Measurements from ENCODE around the gene CR1L.
"Not testable (repeated sequence)": the region's sequence is repeated elsewhere in the genome, so short reads cannot be mapped to it uniquely, and the experiment has no call there.

Gene CR1L

GRCh38 chr1:207646171-207646570 is 1.2 kb downstream of the CR1L start:
- no peak for DNase-seq (ENCODE audit: low read depth)

- DNase-seq (ENCODE audit: low read depth) = no peak
Observed at GRCh38 chr1:207646944-207647579, 2.1 kb downstream of the CR1L start.

- DNase-seq (ENCODE audit: low read depth) = no peak
Observed at GRCh38 chr1:207647671-207648333, 2.9 kb downstream of the CR1L start.

DNA sequence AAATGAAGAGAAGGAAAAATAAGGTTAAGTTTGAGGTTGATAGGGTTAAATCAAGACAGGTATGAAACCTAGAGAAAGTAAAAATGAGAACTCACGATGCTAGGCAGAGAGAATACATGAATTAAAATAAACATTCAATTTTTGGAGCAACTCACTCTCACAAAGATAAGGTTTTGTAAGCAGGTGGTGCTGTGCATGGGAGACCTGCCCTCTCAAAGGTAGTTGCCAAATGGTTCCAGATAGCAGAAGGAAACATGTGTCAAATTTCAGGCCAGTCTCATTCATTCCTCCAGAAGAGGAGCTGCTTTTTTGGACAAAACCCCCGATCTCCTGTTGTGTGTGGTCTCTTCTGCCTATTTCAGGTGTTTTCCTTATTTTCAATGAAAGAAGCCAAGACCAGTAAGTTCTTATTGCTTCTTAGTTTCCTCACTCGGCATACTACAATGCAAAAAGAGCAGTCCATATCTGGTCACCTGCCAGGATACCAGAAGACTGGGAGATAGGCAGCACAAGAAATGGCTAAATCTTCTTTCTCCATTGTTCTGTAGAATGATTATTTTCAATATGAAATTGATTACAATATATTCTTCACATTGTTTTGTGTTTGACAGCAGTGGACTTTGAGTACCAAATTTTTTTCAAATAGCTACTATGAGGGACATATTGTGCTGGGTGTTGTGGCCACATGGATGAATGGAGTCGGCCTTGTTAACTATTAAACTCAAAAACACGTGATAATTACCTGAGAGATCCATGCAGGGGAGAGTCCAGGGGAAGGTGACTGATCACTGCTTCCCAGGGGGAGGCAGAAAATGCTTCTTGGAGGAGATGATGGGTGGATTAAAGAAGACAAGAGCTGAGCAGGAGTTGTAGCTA is 3.6 kb downstream of the CR1L start:
- DNase-seq (ENCODE audit: low read depth) = no peak

GRCh38 chr1:207649210-207649753 is 4.3 kb downstream of the CR1L start:
- no peak for DNase-seq (ENCODE audit: low read depth)

DNA sequence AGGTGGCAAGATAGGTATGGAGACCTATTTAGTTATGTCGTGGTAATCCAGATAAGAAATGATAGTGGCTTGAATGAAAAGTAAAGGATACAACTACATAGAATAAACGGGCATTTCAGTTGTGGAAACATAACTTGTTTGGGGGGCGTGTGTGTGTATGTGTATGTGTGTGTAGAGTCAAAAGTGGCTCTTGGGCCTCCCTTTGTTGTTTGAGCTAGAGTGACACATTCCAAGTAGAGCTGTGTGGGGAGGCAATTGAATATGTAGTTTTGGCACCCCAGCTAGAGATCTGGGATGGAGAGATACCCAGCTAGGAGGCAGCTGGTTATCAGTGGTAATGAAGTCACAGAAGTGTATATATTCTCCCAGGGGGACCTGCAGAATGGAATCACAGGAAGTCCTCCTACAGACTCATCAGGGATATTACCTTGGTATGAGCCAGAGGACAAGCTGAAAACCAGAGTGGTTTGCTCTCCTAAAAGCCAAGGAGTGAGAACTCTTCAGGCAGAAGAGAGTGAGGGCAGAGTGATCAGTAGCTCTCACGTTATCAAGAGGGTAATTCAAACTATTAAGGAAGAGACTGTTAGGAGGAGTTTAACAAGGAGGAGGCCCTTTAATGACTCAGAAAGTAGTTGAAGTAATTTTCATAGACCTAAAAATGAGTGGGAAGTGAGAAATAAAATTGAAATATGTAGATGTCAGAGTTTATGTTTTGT is 5.1 kb downstream of the CR1L start:
- no peak for DNase-seq (ENCODE audit: low read depth)

GRCh38 chr1:207651583-207651982 is 6.7 kb downstream of the CR1L start:
- no peak for DNase-seq (ENCODE audit: low read depth)

DNA sequence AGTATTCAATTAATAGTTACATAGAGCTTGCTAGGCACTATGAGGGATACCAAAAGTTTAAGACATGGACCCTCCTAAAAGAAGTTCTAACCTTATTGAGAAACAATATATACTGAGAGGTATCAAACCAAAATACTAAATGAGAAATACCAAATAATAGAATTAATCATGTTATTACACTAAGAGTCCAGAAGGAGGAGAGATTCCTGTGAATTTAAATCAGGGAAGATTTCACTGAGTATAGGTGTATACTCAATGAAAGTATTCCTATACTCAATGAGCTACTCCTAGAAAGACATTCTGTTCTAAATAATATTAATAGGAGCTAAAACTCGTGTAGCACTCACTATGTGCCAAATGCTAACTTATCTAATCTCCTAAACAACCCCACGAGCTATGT is 9.4 kb downstream of the CR1L start:
- no peak for DNase-seq (ENCODE audit: low read depth)

DNA sequence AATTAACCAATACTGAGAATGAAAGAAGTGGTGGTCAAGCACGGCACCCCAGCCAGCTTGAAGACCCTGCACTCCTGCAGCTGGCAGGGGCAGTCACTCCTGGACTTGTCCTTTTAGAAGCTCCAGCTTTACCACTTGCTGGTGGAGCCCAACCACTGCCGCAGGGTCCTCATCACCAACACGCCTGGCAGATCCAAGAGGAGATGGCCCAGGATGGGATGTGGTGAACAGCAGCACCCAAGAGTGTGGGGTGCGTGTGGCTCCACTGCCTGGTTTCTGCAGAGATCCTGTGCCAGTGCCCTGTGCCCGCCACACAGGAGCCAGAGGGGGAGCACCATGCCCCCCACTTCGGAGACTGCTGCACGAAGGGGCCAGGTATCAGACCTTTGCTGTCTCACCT is 13.5 kb downstream of the CR1L start:
- no peak for DNase-seq (ENCODE audit: low read depth)

DNA sequence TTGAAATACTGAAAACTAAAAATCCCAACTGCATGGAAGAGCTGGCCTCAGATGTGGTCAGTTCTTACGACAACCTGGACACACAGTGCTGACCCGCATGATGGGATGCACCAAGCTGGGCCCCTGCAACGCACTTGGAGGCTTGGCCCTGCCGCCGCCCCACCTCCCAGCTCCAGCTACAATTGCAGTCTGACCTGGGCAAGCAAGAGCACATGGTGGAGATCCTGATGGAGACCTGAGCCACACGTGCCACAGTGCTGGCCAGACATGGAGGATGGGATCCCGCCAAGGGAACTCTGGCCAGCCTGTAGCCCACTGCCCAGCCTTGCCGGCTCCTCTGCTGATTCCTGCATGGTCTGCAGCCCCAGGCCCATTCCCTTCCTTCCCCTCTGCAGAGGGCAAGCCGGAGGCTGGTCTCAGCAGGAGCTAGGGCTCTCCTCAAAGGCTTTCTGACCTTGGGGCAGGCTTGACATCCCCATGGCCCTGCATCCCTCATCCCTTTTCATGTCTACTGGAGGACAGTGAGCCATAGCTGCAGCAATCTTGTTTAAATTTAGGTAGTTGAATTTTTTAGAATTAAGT is 14.1 kb downstream of the CR1L start:
- DNase-seq (ENCODE audit: low read depth) = no peak

GRCh38 chr1:207659545-207660153 is 14.7 kb downstream of the CR1L start:
- DNase-seq (ENCODE audit: low read depth) = no peak

DNA sequence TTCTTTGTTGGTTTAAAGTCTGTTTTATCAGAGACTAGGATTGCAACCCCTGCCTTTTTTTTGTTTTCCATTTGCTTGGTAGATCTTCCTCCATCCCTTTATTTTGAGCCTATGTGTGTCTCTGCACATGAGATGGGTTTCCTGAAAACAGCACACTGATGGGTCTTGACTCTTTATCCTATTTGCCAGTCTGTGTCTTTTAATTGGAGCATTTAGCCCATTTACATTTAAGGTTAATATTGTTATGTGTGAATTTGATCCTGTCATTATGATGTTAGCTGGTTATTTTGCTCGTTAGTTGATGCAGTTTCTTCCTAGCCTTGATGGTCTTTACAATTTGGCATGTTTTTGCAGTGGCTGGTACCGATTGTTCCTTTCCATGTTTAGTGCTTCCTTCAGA is 16.5 kb downstream of the CR1L start:
- not testable (repeated sequence) for DNase-seq (ENCODE audit: low read depth)

DNA sequence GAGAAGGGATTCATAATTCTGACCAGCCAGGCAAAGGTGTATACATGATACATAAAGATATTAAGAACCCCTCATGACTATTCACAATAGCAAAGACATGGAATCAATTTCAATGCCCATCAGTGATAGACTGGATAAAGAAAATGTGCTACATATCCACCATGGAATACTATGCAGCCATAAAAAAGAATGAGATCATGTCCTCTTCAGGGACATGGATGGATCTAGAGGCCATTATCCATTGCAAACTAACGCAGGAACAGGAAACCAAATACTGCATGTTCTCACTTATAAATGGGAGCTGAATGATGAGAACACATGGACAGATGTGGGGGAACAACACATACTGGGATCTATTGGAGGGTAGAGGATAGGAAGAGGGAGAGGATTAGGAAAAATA is 21.4 kb downstream of the CR1L start:
- DNase-seq (ENCODE audit: low read depth) = no peak

DNA sequence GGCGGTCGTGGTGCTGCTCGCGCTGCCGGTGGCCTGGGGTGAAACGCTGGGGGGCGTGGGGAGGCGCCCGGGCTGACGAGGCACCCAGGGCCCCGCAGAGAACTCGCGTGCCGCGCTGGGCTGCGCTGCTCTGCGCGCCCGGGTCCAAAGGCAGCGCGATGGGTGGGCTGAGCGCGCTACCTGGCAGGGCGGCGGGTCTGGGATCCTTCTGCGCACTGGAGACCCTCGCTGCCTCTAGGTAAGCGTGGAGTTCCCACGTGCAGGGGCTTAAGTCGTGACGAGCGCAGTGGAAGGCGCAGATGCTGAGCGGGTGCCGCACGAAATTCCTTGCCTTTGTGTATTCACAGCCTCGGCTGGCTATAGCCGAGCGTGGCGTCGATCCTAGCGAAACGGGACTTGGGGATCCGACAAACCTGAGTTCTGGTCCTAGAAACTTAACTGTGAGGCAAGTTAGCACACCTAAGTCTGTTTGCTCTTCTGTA is 24.6 kb downstream of the CR1L start:
- no peak for DNase-seq (ENCODE audit: low read depth)

DNA sequence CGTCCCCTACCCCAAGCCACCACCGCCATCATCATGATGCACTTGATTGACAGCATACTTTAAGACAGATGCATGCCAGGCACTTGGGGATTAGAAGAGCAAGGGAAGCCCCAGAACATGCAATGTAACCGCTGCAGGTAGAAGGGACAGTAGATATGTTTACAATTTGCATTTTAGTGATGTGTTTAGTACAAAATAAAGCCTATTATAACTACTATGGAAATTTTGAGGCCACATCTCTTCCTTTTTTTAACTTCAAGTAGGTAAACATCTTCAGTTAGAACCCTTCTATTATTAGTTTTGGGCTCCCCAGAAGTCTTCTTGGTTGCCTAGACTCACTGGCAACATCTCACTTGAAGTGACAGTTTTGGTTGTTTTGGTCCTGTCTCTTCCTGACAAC is 25.3 kb downstream of the CR1L start:
- no peak for DNase-seq (ENCODE audit: low read depth)

DNA sequence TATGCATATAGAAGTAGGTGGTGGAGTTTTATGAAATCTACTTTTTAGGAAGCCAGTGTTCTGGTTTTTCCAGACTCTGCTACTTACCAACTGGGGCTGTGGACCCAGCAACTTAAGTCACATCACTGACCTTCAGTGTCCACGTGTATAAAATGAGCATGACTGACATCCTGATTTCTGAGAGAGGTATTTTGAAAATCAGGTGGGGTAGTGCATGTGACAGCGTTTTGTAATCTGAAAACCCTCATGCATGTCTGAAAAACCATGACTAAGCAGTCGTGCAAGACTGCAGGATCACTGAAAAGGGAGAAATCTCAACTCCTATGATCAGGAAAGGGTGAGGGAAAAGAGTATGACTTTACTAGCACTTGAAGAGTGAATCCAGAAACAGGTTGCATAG is 26.1 kb downstream of the CR1L start:
- no peak for DNase-seq (ENCODE audit: low read depth)

GRCh38 chr1:207672522-207673130 is 27.7 kb downstream of the CR1L start:
- DNase-seq (ENCODE audit: low read depth) = no peak

DNA sequence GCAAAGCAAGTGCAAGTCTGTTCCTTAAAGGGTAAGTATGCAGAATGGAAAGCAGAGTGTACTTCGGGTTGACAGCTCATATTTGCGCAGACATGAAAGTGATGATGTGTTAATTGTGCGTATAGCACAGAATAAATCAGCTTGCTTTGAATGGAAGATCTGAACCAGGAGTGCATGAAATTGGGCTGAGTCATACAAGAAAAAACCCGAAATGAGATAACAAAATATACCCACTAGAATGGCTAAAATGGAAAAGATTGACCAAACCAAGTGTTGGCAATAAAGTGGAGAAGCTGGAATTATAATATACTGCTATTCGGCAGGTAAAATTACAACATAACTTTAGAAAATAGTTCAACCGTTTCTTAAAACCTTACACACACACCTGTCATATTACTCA is 28.5 kb downstream of the CR1L start:
- no peak for DNase-seq (ENCODE audit: low read depth)

DNA sequence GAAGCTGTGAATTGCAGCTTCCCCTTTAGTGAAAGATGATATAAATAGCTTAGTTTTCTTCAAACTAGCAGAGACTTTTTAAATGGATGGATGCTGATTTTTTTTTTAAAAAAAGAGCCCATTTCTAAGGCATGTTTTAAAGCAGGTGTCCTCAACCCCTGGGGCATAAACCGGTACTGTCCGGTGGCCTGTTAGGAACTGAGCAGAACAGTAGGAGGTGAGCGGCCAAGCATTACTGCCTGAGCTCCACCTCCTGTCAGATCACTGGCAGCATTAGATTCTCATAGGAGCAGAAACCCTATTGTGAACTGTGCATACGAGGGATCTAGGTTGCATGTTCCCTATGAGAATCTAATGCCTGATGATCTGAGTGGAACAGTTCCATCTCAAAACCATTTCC is 31.2 kb downstream of the CR1L start:
- DNase-seq (ENCODE audit: low read depth) = no peak

GRCh38 chr1:207680590-207681388 is 35.9 kb downstream of the CR1L start:
- not testable (repeated sequence) for DNase-seq (ENCODE audit: low read depth)

Measured in T-helper 22 cell (primary cell).